ENCODE measurements around the gene RPS6KA6. TPM values are rescaled to one million over a fixed set of nuclear protein-coding genes. Genes with fewer than 3 reads are reported as not detected.
A peak's percentile ranks its signal among the peaks of the same experiment; 100 is the strongest.

RPS6KA6 gene
- total RNA-seq, 1 donor from 2014 or later: 7.1 TPM

DNA sequence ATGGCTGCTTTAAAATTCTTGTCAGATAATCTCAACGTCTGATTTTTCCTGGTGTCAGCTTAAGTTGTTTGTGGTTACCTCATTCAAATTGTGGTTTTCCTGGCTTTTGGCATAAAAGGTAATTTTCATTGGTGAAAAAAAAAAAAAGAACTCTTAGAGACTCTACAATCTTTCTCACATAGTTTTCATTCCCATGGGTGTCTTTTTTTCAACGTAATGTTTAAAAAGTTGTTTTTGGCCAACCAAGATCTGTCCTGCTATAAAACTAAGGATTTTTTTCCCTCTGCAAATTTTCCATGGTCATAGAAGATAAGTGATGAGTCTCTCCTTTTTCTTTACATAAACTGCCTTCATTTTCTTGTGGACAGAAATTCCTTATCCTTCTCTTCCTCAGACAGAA is 28.9 kb upstream of the RPS6KA6 start:
- H2AFZ ChIP-seq (ENCODE audit: low read depth, low read length): no peak overlapping the region
- Mint-ChIP-seq H3K36me3 (ENCODE audit: low read depth, unreplicated experiment) (no peaks in the 10 kb centered on the region), H3K4me3 (ENCODE audit: unreplicated experiment) (no peak overlapping the region), H3K27me3 (ENCODE audit: low read depth, unreplicated experiment) (no peaks in the 10 kb centered on the region), H3K9me3 (ENCODE audit: unreplicated experiment) (no peaks in the 10 kb centered on the region), H3K27ac (ENCODE audit: unreplicated experiment) (no peak overlapping the region), H3K4me1 (ENCODE audit: low read depth, unreplicated experiment) (peaks cover 14% of the 10 kb centered on the region)
- no peaks in the 10 kb centered on the region for H3K9me3 ChIP-seq (ENCODE audit: insufficient read depth, low read depth, low read length)
- FAIRE-seq (no peak), DNase-seq (ENCODE audit: low read depth) (peak; percentile 27)
- H3K9ac ChIP-seq (ENCODE audit: low read length): no peak overlapping the region
- H3K27me3 ChIP-seq (ENCODE audit: insufficient read depth, low read length): no peaks in the 10 kb centered on the region
- no peak overlapping the region for H3K4me2 ChIP-seq (ENCODE audit: low read length)
- TF ChIP-seq EZH2 (IDR thresholded peaks at IDR 0.05; ENCODE audit: insufficient read depth, low read length): no peak
- TF ChIP-seq, protein P1, sequence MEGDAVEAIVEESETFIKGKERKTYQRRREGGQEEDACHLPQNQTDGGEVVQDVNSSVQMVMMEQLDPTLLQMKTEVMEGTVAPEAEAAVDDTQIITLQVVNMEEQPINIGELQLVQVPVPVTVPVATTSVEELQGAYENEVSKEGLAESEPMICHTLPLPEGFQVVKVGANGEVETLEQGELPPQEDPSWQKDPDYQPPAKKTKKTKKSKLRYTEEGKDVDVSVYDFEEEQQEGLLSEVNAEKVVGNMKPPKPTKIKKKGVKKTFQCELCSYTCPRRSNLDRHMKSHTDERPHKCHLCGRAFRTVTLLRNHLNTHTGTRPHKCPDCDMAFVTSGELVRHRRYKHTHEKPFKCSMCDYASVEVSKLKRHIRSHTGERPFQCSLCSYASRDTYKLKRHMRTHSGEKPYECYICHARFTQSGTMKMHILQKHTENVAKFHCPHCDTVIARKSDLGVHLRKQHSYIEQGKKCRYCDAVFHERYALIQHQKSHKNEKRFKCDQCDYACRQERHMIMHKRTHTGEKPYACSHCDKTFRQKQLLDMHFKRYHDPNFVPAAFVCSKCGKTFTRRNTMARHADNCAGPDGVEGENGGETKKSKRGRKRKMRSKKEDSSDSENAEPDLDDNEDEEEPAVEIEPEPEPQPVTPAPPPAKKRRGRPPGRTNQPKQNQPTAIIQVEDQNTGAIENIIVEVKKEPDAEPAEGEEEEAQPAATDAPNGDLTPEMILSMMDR (IDR thresholded peaks at IDR 0.05; ENCODE audit: insufficient read depth, low read depth, low read length): no peak
- no peak overlapping the region for H3K27ac ChIP-seq (ENCODE audit: low read depth, low read length)
- no peaks in the 10 kb centered on the region for H3K79me2 ChIP-seq (ENCODE audit: insufficient read depth, low read length)
- H3K4me1 ChIP-seq (ENCODE audit: insufficient read depth, low read length): no peaks in the 10 kb centered on the region
- H3K4me3 ChIP-seq (ENCODE audit: insufficient read depth, low read depth, low read length): no peak overlapping the region
- H4K20me1 ChIP-seq (ENCODE audit: insufficient read depth, low read length): no peaks in the 10 kb centered on the region
- H3K36me3 ChIP-seq (ENCODE audit: insufficient read depth, low read length): no peaks in the 10 kb centered on the region

DNA sequence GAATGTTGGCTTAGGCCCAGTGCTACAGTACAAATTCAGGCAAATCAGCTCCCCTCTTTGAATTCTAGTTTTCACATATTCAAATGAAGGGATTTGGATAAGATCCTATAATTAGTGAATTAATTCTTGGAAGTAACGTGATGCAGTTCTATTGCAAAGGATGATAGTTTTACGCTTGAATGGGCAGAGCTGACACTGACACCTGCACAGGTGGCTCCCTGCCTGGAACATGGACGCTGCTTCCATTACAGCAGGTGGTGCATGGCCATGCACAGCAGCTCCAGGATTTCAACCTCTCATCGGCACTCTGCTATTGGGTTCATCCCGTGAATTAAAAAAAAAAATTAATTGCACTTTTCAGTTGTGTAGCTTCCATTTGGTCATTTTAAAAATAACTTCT is 28.4 kb upstream of the RPS6KA6 start:
- Mint-ChIP-seq H3K4me1 (ENCODE audit: low read depth, unreplicated experiment) (peaks cover 14% of the 10 kb centered on the region), H3K36me3 (ENCODE audit: low read depth, unreplicated experiment) (no peaks in the 10 kb centered on the region), H3K27me3 (ENCODE audit: low read depth, unreplicated experiment) (no peaks in the 10 kb centered on the region), H3K9me3 (ENCODE audit: unreplicated experiment) (no peaks in the 10 kb centered on the region), H3K27ac (ENCODE audit: unreplicated experiment) (no peak overlapping the region), H3K4me3 (ENCODE audit: unreplicated experiment) (no peak overlapping the region)
- H3K4me2 ChIP-seq (ENCODE audit: low read length): no peak overlapping the region
- H4K20me1 ChIP-seq (ENCODE audit: insufficient read depth, low read length): no peaks in the 10 kb centered on the region
- no peak overlapping the region for H3K9ac ChIP-seq (ENCODE audit: low read length)
- no peak overlapping the region for H2AFZ ChIP-seq (ENCODE audit: low read depth, low read length)
- H3K27ac ChIP-seq (ENCODE audit: low read depth, low read length): no peak overlapping the region
- no peaks in the 10 kb centered on the region for H3K36me3 ChIP-seq (ENCODE audit: insufficient read depth, low read length)
- H3K9me3 ChIP-seq (ENCODE audit: insufficient read depth, low read depth, low read length): no peaks in the 10 kb centered on the region
- no peaks in the 10 kb centered on the region for H3K4me1 ChIP-seq (ENCODE audit: insufficient read depth, low read length)
- no peak overlapping the region for H3K4me3 ChIP-seq (ENCODE audit: insufficient read depth, low read depth, low read length)
- no peaks in the 10 kb centered on the region for H3K27me3 ChIP-seq (ENCODE audit: insufficient read depth, low read length)
- FAIRE-seq (no peak), DNase-seq (ENCODE audit: low read depth) (no peak)
- no peaks in the 10 kb centered on the region for H3K79me2 ChIP-seq (ENCODE audit: insufficient read depth, low read length)
- TF ChIP-seq, protein P1 (IDR thresholded peaks at IDR 0.05; ENCODE audit: insufficient read depth, low read depth, low read length): no peak
- TF ChIP-seq EZH2 (IDR thresholded peaks at IDR 0.05; ENCODE audit: insufficient read depth, low read length): no peak

DNA sequence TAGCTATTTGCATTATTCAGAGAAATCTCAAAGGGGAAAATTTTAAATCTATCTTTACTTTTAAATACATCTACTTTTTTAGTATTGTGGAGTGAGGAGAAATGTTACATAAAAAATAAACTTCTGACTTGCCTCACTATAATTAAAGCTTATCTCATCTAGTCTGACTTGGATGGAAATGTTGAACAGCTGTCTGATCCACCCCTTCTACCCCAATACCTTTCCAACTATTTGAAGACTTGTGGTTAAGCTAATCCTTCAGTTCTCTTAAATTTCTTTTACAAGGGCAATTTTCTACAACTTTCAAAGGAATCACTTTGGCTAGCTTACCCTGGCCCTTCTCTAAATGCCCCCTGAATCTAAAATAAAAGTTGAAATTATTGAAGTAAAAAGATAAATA is 17.3 kb upstream of the RPS6KA6 start:
- Histone ChIP-seq H2AFZ (ENCODE audit: low read depth, low read length) (no peak overlapping the region), H3K79me2 (ENCODE audit: insufficient read depth, low read length) (no peaks in the 10 kb centered on the region), H3K27ac (ENCODE audit: low read depth, low read length) (no peak overlapping the region), H3K36me3 (ENCODE audit: insufficient read depth, low read length) (no peaks in the 10 kb centered on the region), H3K27me3 (ENCODE audit: insufficient read depth, low read length) (no peaks in the 10 kb centered on the region), H3K9me3 (ENCODE audit: insufficient read depth, low read depth, low read length) (no peaks in the 10 kb centered on the region), H4K20me1 (ENCODE audit: insufficient read depth, low read length) (no peaks in the 10 kb centered on the region), H3K4me1 (ENCODE audit: insufficient read depth, low read length) (no peaks in the 10 kb centered on the region), H3K4me2 (ENCODE audit: low read length) (no peak overlapping the region), H3K4me3 (ENCODE audit: insufficient read depth, low read depth, low read length) (no peak overlapping the region), H3K9ac (ENCODE audit: low read length) (no peak overlapping the region)
- Mint-ChIP-seq H3K4me3 (ENCODE audit: unreplicated experiment) (no peak overlapping the region), H3K9me3 (ENCODE audit: unreplicated experiment) (no peaks in the 10 kb centered on the region), H3K27ac (ENCODE audit: unreplicated experiment) (no peak overlapping the region), H3K36me3 (ENCODE audit: low read depth, unreplicated experiment) (no peaks in the 10 kb centered on the region), H3K27me3 (ENCODE audit: low read depth, unreplicated experiment) (no peaks in the 10 kb centered on the region), H3K4me1 (ENCODE audit: low read depth, unreplicated experiment) (no peaks in the 10 kb centered on the region)
- TF ChIP-seq, protein P1 (IDR thresholded peaks at IDR 0.05; ENCODE audit: insufficient read depth, low read depth, low read length): no peak
- no peak for TF ChIP-seq EZH2 (IDR thresholded peaks at IDR 0.05; ENCODE audit: insufficient read depth, low read length)
- no peak for FAIRE-seq
- DNase-seq (ENCODE audit: low read depth): no peak
